Fibroblast of the aortic adventitia (primary cell): ENCODE measurements around the gene DBNL. TPM values are rescaled to one million over a fixed set of nuclear protein-coding genes. Genes with fewer than 3 reads are reported as not detected.
"Not testable (repeated sequence)": the region's sequence is repeated elsewhere in the genome, so short reads cannot be mapped to it uniquely, and the experiment has no call there.

Source experiments
- DNase-seq: peaks from one replicate; pipeline ENCODE4 v3.0.0-alpha.2; 2010; ENCODE audit warnings: low read depth
- H3K4me3 ChIP-seq: 2 replicates; pipeline ENCODE4 v1.5.1; 2011; ENCODE audit warnings: low read depth, mild to moderate bottlenecking, control low read depth, low read length, moderate library complexity
- total RNA-seq: library from RNA; depleted of rRNA; stranded (reverse); fragments of >200 nt; gene quantifications from 2 replicates; pipeline ENCODE4 v1.2.3, GENCODE V29; 2012; ENCODE audit warnings: low replicate concordance
- TF ChIP-seq, protein P1 (sequence below): IDR thresholded peaks from 2 replicates; pipeline ENCODE4 v1.5.1; 2011; ENCODE audit warnings: mild to moderate bottlenecking, low read length, control low read depth, inconsistent platforms; ENCODE audit not compliant: insufficient read depth

The DBNL gene
- 73.0 and 110 TPM in 2 replicates for total RNA-seq

DNA sequence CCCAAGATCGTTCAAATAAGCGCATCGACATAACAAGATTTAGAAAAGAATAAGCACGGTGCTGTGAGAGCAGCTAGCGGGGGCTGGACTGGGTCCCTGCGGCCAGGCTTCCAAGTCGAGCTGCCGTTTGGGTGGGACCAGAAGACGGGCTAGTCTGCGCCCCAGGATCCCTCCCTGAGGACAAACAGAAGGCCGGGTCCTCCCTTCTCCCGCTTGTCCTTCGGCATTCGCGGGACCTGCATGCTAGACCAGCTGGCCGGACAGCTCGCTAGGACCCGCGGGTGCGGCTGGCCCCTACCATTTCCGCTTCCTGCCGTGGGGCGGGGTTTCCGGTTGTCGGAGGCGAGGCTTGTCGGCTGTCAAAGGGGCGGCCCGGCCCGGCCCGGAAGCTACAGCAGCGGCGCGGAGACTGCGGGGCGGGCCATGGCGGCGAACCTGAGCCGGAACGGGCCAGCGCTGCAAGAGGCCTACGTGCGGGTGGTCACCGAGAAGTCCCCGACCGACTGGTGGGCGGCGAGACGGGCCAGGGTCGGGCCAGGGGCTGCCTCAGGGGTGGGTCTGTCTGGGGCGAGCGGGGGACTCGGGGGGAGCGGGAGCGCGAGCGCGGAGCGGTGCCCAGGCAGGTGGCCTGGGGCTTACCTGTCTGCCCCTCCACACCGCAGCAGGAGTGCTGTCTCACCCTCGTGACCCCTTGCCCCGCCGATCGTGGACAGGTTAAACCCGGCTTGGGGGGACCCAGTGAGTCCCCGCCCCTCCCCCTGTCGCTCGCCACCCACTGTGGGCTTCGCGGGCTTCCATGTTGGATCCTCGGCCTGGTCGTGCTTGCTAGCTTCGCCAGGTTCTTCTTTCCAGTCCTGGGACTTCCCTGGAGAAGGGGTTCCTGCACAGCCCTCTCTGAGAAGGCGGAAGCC lies at the start of gene DBNL:
TSS of gene DBNL (plus strand) at position 388 of the 911 bp plus-strand sequence. CDS start at position 424, 36 bp downstream.
- peak; percentile 75 for DNase-seq
- H3K4me3 ChIP-seq: peak within 1 kb of the TSS; percentile 92
- TF ChIP-seq, protein P1, sequence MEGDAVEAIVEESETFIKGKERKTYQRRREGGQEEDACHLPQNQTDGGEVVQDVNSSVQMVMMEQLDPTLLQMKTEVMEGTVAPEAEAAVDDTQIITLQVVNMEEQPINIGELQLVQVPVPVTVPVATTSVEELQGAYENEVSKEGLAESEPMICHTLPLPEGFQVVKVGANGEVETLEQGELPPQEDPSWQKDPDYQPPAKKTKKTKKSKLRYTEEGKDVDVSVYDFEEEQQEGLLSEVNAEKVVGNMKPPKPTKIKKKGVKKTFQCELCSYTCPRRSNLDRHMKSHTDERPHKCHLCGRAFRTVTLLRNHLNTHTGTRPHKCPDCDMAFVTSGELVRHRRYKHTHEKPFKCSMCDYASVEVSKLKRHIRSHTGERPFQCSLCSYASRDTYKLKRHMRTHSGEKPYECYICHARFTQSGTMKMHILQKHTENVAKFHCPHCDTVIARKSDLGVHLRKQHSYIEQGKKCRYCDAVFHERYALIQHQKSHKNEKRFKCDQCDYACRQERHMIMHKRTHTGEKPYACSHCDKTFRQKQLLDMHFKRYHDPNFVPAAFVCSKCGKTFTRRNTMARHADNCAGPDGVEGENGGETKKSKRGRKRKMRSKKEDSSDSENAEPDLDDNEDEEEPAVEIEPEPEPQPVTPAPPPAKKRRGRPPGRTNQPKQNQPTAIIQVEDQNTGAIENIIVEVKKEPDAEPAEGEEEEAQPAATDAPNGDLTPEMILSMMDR: no peak

DNA sequence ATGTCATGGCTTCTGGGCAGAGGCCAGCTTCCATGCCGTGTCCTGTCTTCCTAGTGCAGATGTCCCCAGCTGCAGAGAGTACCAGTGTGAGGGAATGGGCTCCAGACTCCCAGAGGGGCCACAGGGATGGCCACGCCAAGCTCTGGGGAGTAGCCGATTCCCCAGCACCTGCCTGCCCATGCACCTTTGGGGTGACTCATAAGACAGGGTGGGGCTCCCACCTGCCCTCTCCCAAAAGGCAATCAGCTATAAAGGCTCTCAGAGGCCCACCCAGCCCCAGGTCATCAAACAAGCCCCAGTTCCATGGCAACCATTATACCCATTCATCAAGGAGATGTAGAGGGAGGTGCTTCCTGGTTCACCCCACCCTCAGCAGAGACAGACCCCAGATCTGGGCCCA lies 47.0 kb upstream of the DBNL start, which contains the start of gene SPDYE1:
TSS of gene SPDYE1 (plus strand) at position 366 of the 400 bp plus-strand sequence. CDS start 2,053 bp downstream, outside the sequence.
- DNase-seq, H3K4me3 ChIP-seq: not testable (repeated sequence)

DNA sequence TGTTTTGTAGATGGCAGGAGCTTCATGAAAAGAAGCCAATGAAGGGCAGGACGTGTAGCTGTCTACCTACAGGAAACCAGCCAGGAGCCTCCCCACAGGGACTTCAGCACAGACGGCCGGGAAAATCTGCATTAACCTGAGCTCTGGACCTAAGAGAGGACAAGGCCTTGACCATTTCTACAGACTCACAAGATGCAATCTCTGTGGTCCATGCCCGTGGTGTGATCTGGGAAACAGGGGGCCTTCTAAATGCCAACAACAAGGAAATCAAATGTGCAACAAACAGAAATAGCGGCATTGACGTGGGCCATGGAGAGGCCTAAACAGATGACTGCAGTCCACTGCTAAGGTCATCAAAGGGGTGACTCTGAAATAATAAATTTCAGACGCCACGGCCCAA lies 32.4 kb upstream of the DBNL start:
- not testable (repeated sequence) for DNase-seq, H3K4me3 ChIP-seq

DNA sequence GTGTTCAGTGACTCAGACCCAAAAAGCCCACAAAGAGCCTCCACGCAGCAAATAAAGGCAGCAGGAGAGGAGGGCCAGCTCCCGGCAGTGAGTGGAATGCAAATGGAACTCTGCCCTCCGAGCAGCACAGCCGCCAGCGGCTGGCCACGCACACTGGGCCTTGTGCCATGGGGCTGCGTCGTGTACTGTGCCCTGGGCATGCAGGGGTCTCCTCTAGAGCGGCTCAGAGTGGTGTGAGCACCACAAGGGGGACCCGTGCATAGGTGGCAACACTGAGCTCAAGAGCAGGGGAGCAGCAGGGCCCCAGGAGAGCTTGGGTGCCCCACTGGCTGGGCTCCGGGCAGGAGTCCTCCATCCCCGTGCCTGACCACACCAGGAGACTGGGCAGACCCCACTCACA lies 29.4 kb upstream of the DBNL start:
- not testable (repeated sequence) for DNase-seq, H3K4me3 ChIP-seq

DNA sequence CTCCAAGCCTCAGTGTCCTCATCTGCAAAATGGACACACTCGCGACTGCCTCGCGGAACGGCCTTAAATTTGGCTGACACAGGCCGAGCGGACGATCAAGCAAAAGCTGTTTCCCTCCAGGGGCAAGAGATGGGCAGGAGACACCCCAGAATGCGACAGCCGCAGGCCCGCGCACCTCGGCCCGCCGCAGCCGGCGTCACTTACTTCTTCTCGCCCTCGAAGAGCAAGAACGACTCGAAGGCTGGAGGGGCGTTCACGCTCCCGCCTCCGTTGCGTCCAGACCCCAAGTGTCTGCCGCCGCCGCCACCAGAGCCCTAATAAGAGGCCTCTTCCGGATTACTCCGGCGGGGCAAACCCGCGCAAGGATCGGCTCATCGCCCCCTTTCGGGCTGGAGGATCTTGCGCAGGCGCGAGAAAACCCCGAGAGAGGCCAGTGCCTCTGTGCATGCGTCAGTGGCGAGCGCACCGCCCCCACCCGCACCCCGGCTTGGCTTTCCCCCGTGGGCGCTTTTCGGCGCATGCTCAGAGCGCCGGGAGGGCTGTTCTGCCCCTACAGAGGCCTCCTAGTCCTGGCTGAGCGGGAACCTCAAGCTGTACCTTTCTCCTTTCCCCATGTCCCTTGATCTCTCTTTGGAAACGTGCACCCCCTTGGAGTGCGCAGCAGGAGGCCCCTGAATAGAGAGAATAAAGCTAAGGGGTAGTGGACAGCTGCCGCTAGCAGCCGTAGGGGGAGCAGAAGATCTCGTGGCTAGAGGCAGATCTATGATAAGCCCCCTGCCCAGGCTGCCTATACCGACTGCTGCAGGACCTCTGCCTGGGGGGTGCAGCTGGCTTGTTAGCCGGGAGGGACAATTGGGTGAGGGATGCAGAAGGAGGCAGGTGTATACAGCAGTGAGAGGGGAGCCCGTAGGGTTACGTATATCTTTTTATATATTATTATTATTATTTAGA lies 25.4 kb upstream of the DBNL start:
- TF ChIP-seq, protein P1: peak; percentile 56
- H3K4me3 ChIP-seq: peak overlapping the region; percentile 81
- peak; percentile 96 for DNase-seq

DNA sequence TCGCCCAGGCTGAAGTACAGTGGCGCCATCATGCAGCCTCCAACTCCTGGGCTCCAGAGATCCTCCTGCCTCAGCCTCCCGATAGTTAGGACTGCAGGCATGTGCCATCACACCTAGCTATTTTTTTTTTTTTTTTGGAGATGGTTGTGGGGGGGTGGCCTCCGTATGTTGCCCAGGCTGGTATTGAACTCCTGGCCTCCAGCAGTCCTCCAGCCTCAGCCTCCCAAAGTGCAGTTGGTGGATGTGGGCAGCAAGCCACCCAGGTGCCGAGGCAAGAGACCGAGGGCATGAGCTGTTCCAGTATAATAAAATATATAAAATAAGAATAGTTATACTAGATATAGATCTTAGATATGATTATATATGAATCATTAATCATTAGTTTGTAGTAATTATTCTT lies 24.7 kb upstream of the DBNL start:
- H3K4me3 ChIP-seq, DNase-seq: not testable (repeated sequence)

DNA sequence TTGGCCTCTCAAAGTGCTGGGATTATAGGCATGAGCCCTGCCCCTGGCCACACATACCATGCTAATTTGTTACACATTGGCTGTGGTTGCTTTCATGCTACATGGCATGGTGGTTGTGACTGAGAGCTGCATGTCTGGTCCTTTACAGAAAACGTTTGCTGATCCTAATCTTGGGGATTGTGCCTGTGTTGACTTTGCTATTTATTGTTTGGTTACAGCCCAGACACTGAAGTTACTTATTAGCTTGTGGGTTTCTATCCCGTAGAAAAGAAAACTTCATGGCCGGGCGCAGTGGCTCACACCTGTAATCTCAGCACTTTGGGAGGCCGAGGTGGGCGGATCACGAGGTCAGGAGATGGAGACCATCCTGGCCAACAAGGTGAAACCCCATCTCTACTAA lies 22.4 kb upstream of the DBNL start:
- H3K4me3 ChIP-seq, DNase-seq: not testable (repeated sequence)

DNA sequence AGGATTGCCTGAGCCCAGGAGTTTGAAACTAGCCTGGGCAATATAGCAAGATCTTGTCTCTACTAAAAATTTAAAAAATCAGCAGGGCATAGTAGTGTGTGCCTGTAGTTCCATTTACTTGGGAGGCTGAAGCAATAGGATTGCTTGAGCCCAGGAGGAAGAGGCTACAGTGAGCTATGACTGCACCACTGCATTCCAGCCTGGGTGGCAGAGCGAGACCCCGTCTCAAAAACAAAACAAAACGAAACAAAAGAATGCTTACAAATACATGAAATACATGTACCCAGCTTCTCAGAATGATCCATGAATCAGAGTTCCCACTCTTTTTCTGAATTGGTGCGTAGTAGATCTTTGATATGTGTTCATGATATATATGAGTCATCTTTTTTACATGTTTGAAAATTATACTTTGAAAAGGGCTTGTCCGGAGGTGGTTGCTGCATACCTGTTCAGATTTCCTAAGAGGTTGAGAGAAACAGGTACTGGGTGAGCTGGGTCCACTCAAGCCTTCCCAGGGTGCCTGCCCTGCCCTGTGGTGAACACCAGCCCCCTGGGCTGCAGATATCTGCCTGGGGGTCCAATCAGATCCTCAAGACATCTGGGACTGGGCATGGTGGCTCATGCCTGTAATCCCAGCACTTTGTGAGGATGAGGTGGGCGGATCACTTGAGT lies 21.6 kb upstream of the DBNL start:
- DNase-seq, H3K4me3 ChIP-seq: not testable (repeated sequence)

DNA sequence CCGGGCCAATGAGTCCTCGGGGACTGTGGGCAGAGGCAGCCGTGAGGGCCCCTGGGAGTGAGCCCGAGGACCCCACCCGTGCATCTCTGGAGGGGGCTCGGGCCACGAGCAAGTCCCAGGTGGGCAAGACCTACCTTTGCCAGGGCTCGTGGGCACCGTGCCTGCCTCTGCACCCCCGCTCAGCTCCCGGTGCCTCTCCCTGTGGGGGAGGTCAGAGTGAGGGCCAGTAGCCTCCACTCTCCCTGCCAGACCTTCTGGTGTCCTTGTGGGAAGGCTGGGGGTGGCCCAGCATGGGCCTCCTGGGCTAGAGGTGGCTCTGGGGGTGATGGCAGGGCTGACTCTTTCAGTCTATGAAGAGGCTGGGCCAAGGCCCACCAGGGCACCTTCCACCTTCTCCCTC lies 15.1 kb upstream of the DBNL start:
- H3K4me3 ChIP-seq, DNase-seq: not testable (repeated sequence)

DNA sequence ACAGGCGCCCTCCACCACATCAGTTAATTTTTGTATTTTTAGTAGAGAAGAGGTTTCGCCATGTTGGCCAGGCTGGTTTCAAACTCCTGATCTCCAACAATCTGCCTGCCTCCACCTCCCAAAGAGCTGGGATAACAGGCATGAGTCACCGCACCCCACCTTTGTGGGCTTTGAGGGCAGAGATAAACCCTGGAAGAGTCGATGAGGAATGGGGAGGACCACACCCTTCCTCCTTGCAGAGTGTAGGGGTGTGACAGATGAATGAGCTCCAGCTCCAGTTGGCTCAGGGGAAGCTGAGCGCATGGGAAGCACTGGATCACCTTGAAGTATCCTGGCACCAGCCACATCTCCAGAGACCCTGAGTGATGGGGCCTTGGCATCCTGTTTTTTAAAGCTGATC lies 14.5 kb upstream of the DBNL start:
- not testable (repeated sequence) for DNase-seq, H3K4me3 ChIP-seq

DNA sequence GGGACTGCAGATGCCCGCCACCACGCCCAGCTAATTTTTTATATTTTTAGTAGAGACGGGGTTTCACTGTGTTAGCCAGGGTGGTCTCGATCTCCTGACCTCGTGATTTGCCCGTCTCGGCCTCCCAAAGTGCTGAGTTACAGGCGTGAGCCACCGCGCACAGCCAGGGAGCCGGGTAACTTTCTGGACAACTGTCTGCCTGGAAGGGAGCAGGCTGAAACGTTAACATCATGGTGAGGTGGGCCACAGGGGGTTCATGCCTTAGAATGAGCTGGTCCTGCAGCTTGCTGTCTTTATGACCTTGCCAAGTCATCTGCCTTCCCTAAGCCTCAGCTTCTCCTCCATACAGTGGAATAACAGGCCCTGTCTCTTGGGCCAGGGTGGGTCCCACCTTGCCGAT lies 13.2 kb upstream of the DBNL start:
- not testable (repeated sequence) for DNase-seq, H3K4me3 ChIP-seq

DNA sequence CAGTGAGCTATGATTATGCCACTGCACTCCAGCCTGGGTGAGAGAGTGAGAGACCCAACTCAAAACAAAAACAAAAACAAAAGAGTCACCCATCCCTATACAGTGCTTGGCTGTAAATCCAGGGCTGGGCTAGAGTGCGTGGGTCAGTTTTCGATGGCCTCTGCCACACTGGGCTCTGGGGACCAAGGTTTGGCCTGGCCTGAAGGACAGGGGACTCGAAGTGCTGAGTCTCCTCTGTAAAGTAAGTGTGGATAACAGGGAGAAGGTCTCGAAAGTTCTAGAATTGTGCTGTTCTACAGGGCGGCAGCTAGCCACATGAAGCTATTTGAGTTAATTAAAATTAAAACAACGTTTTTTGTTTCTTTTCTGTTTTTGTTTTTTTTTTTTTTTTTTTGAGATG lies 12.5 kb upstream of the DBNL start:
- not testable (repeated sequence) for DNase-seq, H3K4me3 ChIP-seq

DNA sequence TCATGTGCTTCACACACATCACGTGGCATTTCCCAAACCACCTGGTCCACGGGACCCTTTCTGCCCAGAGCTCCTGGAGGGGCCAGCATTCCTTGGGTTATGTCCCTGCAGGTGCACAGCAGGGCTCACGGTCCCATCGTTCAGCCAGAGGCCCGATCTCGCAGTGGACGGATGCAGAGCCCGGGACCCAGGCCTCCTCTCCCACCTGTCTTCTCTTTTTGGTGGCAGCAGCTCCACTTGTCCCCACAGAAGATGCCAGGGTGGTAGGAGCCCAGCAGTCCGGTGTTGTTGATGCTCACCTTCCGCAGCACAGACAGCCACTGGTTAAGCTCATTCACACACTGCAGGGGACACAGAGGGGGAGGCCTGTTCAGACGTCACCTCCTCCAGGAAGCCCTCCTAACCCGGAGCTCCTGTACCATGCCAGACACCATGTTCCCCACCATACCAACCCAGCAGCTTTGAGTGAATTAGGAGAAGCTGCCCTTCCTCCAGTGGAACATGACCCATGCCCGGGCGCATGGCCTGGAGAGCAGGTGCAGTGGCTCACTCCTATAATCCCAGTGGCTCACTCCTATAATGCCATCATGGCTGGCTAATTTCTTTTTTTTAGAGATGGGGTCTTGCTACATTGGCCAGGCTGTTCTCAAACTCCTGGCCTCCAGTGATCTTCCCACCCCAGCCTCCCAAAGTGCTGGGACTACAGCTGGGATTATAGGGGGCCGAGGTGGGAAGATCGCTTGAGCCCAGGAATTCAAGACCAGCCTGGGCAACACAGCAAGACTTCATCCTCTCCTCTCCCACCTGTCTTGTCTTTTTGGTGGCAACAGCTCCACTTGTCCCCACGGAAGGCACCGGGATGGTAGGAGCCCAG lies 10.3 kb upstream of the DBNL start:
- not testable (repeated sequence) for H3K4me3 ChIP-seq, DNase-seq

DNA sequence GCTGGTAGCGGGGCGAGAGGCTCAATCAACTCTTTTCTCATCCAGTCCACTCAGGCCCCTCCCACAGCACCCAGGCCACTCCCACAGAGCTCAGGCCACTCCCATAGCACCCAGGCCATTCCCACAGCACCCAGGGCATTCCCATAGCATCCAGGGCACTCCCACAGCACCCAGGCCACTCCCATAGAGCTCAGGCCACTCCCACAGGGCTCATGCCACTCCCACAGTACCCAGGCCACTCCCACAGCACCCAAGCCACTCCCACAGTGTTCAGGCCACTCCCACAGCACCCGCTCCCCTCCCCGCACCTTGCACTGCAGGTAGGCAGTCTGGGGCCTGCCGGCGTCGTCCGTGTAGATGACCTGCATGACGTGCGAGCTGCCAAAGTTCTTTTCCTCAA lies 8.1 kb upstream of the DBNL start:
- not testable (repeated sequence) for DNase-seq, H3K4me3 ChIP-seq

DNA sequence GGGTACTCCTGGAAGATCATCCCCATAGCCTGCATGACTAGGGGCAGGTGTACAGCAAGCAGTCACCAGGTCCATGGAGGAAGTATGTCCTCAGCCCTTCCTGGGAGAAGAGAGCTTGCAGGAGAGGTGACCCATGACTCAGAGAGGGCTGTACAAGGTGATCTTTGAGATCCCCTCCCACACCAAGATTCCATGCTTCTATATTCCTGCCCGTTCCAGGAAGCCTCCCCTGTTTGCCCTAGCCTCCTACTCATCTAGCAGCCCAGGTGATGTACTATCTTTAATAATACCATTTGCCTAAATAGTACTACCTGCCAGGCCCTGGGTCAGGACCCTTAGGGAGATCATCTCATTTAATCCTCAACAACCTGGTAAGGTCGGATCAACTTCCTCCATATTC lies 6.6 kb upstream of the DBNL start:
- H3K4me3 ChIP-seq, DNase-seq: not testable (repeated sequence)
